ENCODE results near the gene ST8SIA4.

DNA sequence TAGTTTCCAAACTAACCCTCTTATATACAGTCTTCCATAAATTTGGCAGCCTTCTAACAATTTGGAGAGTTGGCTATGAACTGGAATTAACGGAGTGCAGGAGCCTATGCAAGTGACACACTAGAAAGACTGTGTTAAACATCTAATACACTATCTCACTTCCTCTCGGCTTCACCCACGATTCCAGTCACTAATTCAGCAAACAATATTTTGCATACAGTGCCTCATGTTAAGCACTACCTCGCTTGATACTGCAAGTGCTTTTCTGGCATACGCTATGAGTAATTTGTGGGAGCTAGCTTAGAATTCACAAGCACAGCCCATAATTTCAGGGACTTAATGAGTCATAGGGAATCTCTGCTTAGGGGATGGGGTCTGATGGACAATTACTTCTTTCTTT lies 102.5 kb downstream of the ST8SIA4 start:
- TF ChIP-seq GATA2 (IDR thresholded peaks at IDR 0.05; ENCODE audit: low read depth, low read length): no peak
- TF ChIP-seq GATA3 (IDR thresholded peaks at IDR 0.05; ENCODE audit: low read depth, low read length): no peak
